ENCODE results near the gene NTRK2.
"Not testable (repeated sequence)": the region's sequence is repeated elsewhere in the genome, so short reads cannot be mapped to it uniquely, and the experiment has no call there.

NTRK2 gene

DNA sequence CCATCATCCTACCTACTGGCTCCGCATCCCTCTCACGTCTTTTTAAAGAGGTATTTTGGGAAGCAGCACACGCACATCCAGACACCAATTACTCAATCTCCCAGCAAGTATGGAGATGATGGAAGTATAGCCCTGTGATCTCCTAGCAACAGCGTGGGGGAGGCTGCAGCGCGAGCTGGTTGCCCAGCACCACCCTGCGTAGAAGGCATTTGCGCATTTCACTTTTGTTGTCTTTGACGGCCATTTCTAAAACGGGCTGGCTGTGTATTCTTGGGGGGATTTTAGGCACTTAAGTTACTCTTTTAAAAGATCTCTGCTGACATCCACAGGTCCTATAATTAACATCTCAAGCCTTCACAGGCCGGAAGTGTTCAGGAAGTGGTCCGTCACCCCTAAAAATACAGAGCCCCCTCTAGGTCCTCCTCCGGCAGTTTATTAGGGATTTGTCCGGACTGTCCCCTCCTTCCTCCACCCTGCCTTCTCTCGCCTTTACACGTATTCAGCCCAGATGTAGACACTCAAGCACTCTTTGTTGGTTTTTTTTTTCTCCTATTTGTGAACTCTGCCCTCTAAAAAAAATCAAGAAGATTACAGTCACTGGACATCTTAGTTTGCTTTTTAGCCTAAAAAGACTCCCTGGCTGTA is 371.4 kb downstream of the NTRK2 start:
- no peak for DNase-seq

GRCh38 chr9:85041466-85042137 is 372.1 kb downstream of the NTRK2 start:
- no peak for DNase-seq

GRCh38 chr9:85042981-85043647 is 373.6 kb downstream of the NTRK2 start:
- no peak for DNase-seq

- no peak for DNase-seq
Observed at GRCh38 chr9:85045271-85045670, 375.7 kb downstream of the NTRK2 start.

GRCh38 chr9:85046475-85046874 is 376.9 kb downstream of the NTRK2 start:
- no peak for DNase-seq

- DNase-seq, result no peak
Observed at GRCh38 chr9:85053206-85053786, 383.8 kb downstream of the NTRK2 start.

GRCh38 chr9:85054017-85054416 is 384.5 kb downstream of the NTRK2 start:
- no peak for DNase-seq

- DNase-seq, result no peak
Observed at GRCh38 chr9:85055506-85056202, 386.1 kb downstream of the NTRK2 start.

GRCh38 chr9:85056203-85056572 is 386.7 kb downstream of the NTRK2 start:
- DNase-seq, result no peak

DNA sequence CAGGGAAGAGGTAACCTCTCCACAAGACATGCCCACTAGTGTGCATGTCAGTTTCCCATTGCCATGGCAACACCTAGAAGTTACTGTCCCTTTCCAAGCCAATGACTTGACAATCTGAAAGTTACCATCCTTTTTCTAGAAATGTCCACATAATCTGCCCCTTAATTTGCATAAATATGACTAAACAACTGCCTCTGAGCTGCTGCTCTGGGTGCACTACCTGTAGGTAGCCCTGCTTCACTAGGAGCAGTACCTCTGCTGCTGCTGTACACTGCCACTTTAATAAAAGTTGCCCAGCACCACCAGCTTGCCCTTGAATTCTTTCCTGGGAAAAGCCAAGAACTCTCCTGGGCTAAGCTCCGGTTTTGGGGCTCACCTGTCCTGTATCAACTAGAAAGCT is 392.4 kb downstream of the NTRK2 start:
- DNase-seq, result no peak

GRCh38 chr9:85062385-85063022 is 393.0 kb downstream of the NTRK2 start:
- no peak for DNase-seq

GRCh38 chr9:85064811-85065371 is 395.4 kb downstream of the NTRK2 start:
- no peak for DNase-seq

GRCh38 chr9:85067792-85068191 is 398.3 kb downstream of the NTRK2 start:
- DNase-seq, result no peak

DNA sequence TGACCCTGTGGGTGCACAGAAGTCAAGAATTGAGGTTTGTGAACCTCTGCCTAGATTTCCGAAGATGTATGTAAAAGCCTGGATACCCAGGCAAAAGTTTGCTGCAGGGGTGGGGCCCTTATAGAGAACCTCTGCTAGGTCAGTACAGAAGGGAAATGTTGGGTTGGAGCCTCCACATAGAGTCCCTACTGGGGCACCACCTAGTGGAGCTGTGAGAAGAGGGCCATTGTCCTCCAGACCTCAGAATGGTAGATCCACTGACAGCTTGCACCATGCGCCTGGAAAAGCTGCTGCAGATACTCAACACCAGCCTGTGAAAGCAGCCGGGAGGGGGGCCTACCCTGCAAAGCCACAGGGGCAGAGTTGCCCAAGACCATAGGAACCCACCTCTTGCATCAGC is 399.9 kb downstream of the NTRK2 start:
- not testable (repeated sequence) for DNase-seq
